ENCODE results near the gene TCEA2. TPM values are rescaled to one million over a fixed set of nuclear protein-coding genes. Genes with fewer than 3 reads are reported as not detected.

Gene TCEA2
- total and polyA plus RNA-seq, 4 experiments from 2014 or later: 24.6 to 45.9 (median 35.6) TPM

GRCh38 chr20:64036346-64037198 is 26.4 kb upstream of the TCEA2 start:
- peaks cover 12% of the 10 kb centered on the region for H3K36me3 ChIP-seq (ENCODE audit: insufficient read depth, low read length)
- Mint-ChIP-seq H3K36me3 (peaks cover 10 to 17% of the 10 kb centered on the region in 2 donors), H3K27me3 (no peaks in the 10 kb centered on the region), H3K27ac (peak overlapping the region in 2 of 7 donors; percentile 48 to 54), H3K4me3 (peak overlapping the region in 1 of 8 donors; percentile 78), H3K9me3 (no peaks in the 10 kb centered on the region), H3K4me1 (peaks cover 13 to 61% (median 31%) of the 10 kb centered on the region in 4 donors)
- intact Hi-C loops (cut with micrococcal nuclease): loop anchor here (5.0 kb wide), 1 partner anchor 139 kb away; the partner anchor contains the start of gene DNAJC5
- ChIA-PET POLR2A (ENCODE audit: partially characterized antibody) (interaction anchor here (0.9 to 3.9 kb wide), 5 partner anchors 26 to 515 kb away, joined by 3 to 22 read pairs (median 5); partner anchors contain the start of genes PRPF6 and TCEA2), CTCF (ENCODE audit: partially characterized antibody) (interaction anchor here (0.8 to 11.7 kb wide), 4 partner anchors 21 to 84 kb away, joined by 3 to 133 read pairs (median 44); partner anchors contain the start of genes PRPF6, SAMD10 and TCEA2)
- no peak overlapping the region for H3K4me3 ChIP-seq (ENCODE audit: low read length in 2 of 2)
- no peaks in the 10 kb centered on the region for H3K9me3 ChIP-seq (ENCODE audit: control insufficient read depth in 1 of 2, low read length in 2 of 2)
- DNase-seq: no peak
- H3K27me3 ChIP-seq (ENCODE audit: insufficient read depth, low read length): no peaks in the 10 kb centered on the region
- H3K4me1 ChIP-seq (ENCODE audit: insufficient read depth, low read length): peaks cover 69% of the 10 kb centered on the region
- H3K27ac ChIP-seq (ENCODE audit: low read depth, low read length): no peak overlapping the region

GRCh38 chr20:64037199-64037497 is 25.9 kb upstream of the TCEA2 start:
- no peaks in the 10 kb centered on the region for H3K9me3 Mint-ChIP-seq
- DNase-seq: no peak
- POLR2A ChIA-PET (ENCODE audit: partially characterized antibody): interaction anchor here (1.2 to 4.2 kb wide), 4 partner anchors 25 to 516 kb away, joined by 3 to 71 read pairs (median 14); partner anchors contain the start of genes PRPF6, SAMD10 and TCEA2
- Histone ChIP-seq H3K27ac (ENCODE audit: low read depth, low read length) (no peak overlapping the region), H3K27me3 (ENCODE audit: insufficient read depth, low read length) (no peaks in the 10 kb centered on the region), H3K4me3 (ENCODE audit: low read length in 2 of 2) (no peak overlapping the region), H3K4me1 (ENCODE audit: insufficient read depth, low read length) (peaks cover 75% of the 10 kb centered on the region), H3K36me3 (ENCODE audit: insufficient read depth, low read length) (peaks cover 7% of the 10 kb centered on the region), H3K9me3 (ENCODE audit: control insufficient read depth in 1 of 2, low read length in 2 of 2) (no peaks in the 10 kb centered on the region)
- H3K36me3 Mint-ChIP-seq: peaks cover 4 to 14% of the 10 kb centered on the region in 2 donors
- no peaks in the 10 kb centered on the region for H3K27me3 Mint-ChIP-seq
- peaks cover 13 to 65% (median 31%) of the 10 kb centered on the region in 4 donors for H3K4me1 Mint-ChIP-seq
- peak overlapping the region in 2 of 7 donors; percentile 54 to 70 for H3K27ac Mint-ChIP-seq
- CTCF ChIA-PET (ENCODE audit: partially characterized antibody): interaction anchor here (0.8 to 11.7 kb wide), 4 partner anchors 21 to 83 kb away, joined by 3 to 133 read pairs (median 46); partner anchors contain the start of genes OPRL1, PRPF6, RGS19 and SAMD10
- peak overlapping the region in 4 of 8 donors; percentile 41 to 78 (median 68) for H3K4me3 Mint-ChIP-seq
- intact Hi-C loops (cut with micrococcal nuclease): loop anchor here (5.0 kb wide), 1 partner anchor 140 kb away; the partner anchor contains the start of gene DNAJC5

GRCh38 chr20:64037498-64038213 is 25.3 kb upstream of the TCEA2 start:
- intact Hi-C loops (cut with micrococcal nuclease): loop anchor here (1.0 to 5.0 kb wide), 3 partner anchors 56 to 140 kb away; partner anchors contain the start of genes DNAJC5, PRPF6 and UCKL1
- Mint-ChIP-seq H3K9me3 (no peaks in the 10 kb centered on the region), H3K27ac (peak overlapping the region in 3 of 7 donors; percentile 31 to 70 (median 54)), H3K4me1 (peaks cover 13 to 65% (median 31%) of the 10 kb centered on the region in 4 donors), H3K4me3 (peak overlapping the region; percentile 17 to 78 (median 47)), H3K36me3 (peaks cover 0 to 10% of the 10 kb centered on the region in 2 donors), H3K27me3 (no peaks in the 10 kb centered on the region)
- Histone ChIP-seq H3K36me3 (ENCODE audit: insufficient read depth, low read length) (peaks cover 3% of the 10 kb centered on the region), H3K4me1 (ENCODE audit: insufficient read depth, low read length) (peaks cover 76% of the 10 kb centered on the region), H3K4me3 (ENCODE audit: low read length in 2 of 2) (no peak overlapping the region), H3K27me3 (ENCODE audit: insufficient read depth, low read length) (no peaks in the 10 kb centered on the region), H3K27ac (ENCODE audit: low read depth, low read length) (no peak overlapping the region), H3K9me3 (ENCODE audit: control insufficient read depth in 1 of 2, low read length in 2 of 2) (no peaks in the 10 kb centered on the region)
- ChIA-PET POLR2A (ENCODE audit: partially characterized antibody) (interaction anchor here (0.7 to 4.2 kb wide), 17 partner anchors 10 to 516 kb away, joined by 3 to 71 read pairs (median 6); partner anchors contain the start of genes LKAAEAR1, OPRL1, PRPF6 and RGS19), CTCF (ENCODE audit: partially characterized antibody) (interaction anchor here (0.6 to 11.7 kb wide), 24 partner anchors 10 to 218 kb away, joined by 3 to 133 read pairs (median 4); partner anchors contain the start of genes OPRL1, PCMTD2, PRPF6 and RGS19)
- DNase-seq: no peak

- Histone ChIP-seq H3K4me1 (ENCODE audit: insufficient read depth, low read length) (peaks cover 76% of the 10 kb centered on the region), H3K36me3 (ENCODE audit: insufficient read depth, low read length) (no peaks in the 10 kb centered on the region), H3K9me3 (ENCODE audit: control insufficient read depth in 1 of 2, low read length in 2 of 2) (no peaks in the 10 kb centered on the region), H3K27ac (ENCODE audit: low read depth, low read length) (peak overlapping the region; percentile 35), H3K27me3 (ENCODE audit: insufficient read depth, low read length) (no peaks in the 10 kb centered on the region), H3K4me3 (ENCODE audit: low read length in 2 of 2) (peak overlapping the region in 1 of 2 donors; percentile 72)
- DNase-seq: no peak
- intact Hi-C loops (cut with micrococcal nuclease): loop anchor here (1.0 to 5.0 kb wide), 3 partner anchors 57 to 141 kb away; partner anchors contain the start of genes DNAJC5, PRPF6 and UCKL1
- peaks cover 0 to 6% of the 10 kb centered on the region in 2 donors for H3K36me3 Mint-ChIP-seq
- no peak overlapping the region for H3K27ac Mint-ChIP-seq
- ChIA-PET CTCF (ENCODE audit: partially characterized antibody) (interaction anchor here (0.6 to 11.7 kb wide), 25 partner anchors 9 to 217 kb away, joined by 3 to 133 read pairs (median 4); partner anchors contain the start of genes LKAAEAR1, OPRL1, PCMTD2 and PRPF6), POLR2A (ENCODE audit: partially characterized antibody) (interaction anchor here (0.6 to 4.2 kb wide), 28 partner anchors 11 to 517 kb away, joined by 3 to 71 read pairs (median 5); partner anchors contain the start of genes LKAAEAR1, OPRL1, PRPF6 and PTK6)
- H3K4me3 Mint-ChIP-seq: peak overlapping the region in 3 of 8 donors; percentile 26 to 66 (median 43)
- H3K27me3 Mint-ChIP-seq: no peaks in the 10 kb centered on the region
- peaks cover 13 to 65% (median 31%) of the 10 kb centered on the region in 4 donors for H3K4me1 Mint-ChIP-seq
- H3K9me3 Mint-ChIP-seq: no peaks in the 10 kb centered on the region
Measured at GRCh38 chr20:64038224-64038564, 24.8 kb upstream of the TCEA2 start.

GRCh38 chr20:64038565-64039292 is 24.3 kb upstream of the TCEA2 start:
- peak; percentile 65 to 76 (median 71) for DNase-seq
- no peaks in the 10 kb centered on the region for H3K36me3 ChIP-seq (ENCODE audit: insufficient read depth, low read length)
- H3K27ac ChIP-seq (ENCODE audit: low read depth, low read length): peak overlapping the region; percentile 35
- H3K4me3 Mint-ChIP-seq: peak overlapping the region; percentile 17 to 82 (median 57)
- H3K4me3 ChIP-seq (ENCODE audit: low read length in 2 of 2): peak overlapping the region; percentile 29 to 72
- peaks cover 74% of the 10 kb centered on the region for H3K4me1 ChIP-seq (ENCODE audit: insufficient read depth, low read length)
- H3K4me1 Mint-ChIP-seq: peaks cover 13 to 63% (median 34%) of the 10 kb centered on the region in 4 donors
- peaks cover 0 to 2% of the 10 kb centered on the region in 2 donors for H3K36me3 Mint-ChIP-seq
- H3K9me3 Mint-ChIP-seq: no peaks in the 10 kb centered on the region
- H3K9me3 ChIP-seq (ENCODE audit: control insufficient read depth in 1 of 2, low read length in 2 of 2): no peaks in the 10 kb centered on the region
- H3K27me3 Mint-ChIP-seq: no peaks in the 10 kb centered on the region
- no peaks in the 10 kb centered on the region for H3K27me3 ChIP-seq (ENCODE audit: insufficient read depth, low read length)
- ChIA-PET CTCF (ENCODE audit: partially characterized antibody) (interaction anchor here (0.6 to 11.7 kb wide), 27 partner anchors 8 to 217 kb away, joined by 3 to 133 read pairs (median 4); partner anchors contain the start of genes LKAAEAR1, OPRL1, PCMTD2 and PRPF6), POLR2A (ENCODE audit: partially characterized antibody) (interaction anchor here (0.6 to 4.2 kb wide), 29 partner anchors 11 to 518 kb away, joined by 3 to 71 read pairs (median 5); partner anchors contain the start of genes LKAAEAR1, OPRL1, PRPF6 and PTK6)
- H3K27ac Mint-ChIP-seq: peak overlapping the region in 2 of 7 donors; percentile 43 to 69
- intact Hi-C loops (cut with micrococcal nuclease): loop anchor here (1.0 to 5.0 kb wide), 6 partner anchors 19 to 141 kb away; partner anchors contain the start of genes DNAJC5, PRPF6 and UCKL1
